IMR-90 (cell line): ENCODE results near the gene GALNT17. TPM values are rescaled to one million over a fixed set of nuclear protein-coding genes. Genes with fewer than 3 reads are reported as not detected.

Source experiments
- ATAC-seq: fragments of 200-7000 bp; cut with Tn5 transposase; 2 replicates; pipeline ENCODE4 v1.9.1; 2020; ENCODE audit warnings: low read depth, mild to moderate bottlenecking, moderate library complexity
- BruUV-seq: library from RNA; stranded (reverse); fragments of 400-500 nt; replicated peaks from 2 replicates; lab custom pipeline; 2021; lab: Mats Ljungman, UMichigan
- CTCF ChIA-PET: fragments of 300-600 bp; formaldehyde crosslinking; extraction: SDS; loops from one replicate; lab custom pipeline; 2021; ENCODE audit warnings: antibody characterized with exemption; lab: Yijun Ruan, JAX
- POLR2A ChIA-PET: fragments of 300-600 bp; sonication (Branson Sonifier 250); formaldehyde crosslinking; loops from one replicate; lab custom pipeline; 2022; ENCODE audit warnings: antibody characterized with exemption; ENCODE audit not compliant: unreplicated experiment; lab: Charles Lee
- DNase-seq: peaks from one replicate; pipeline ENCODE4 v3.0.0; 2013
- H2AFZ ChIP-seq: replicated peaks from 2 replicates; pipeline ENCODE3; 2013; ENCODE audit warnings: low read length, mild to moderate bottlenecking; ENCODE audit not compliant: poor library complexity
- H2AK5ac ChIP-seq: 2 replicates; pipeline ENCODE4 v1.6.1; 2013; ENCODE audit warnings: low read depth, low read length, inconsistent platforms
- H2AK9ac ChIP-seq: replicated peaks from 2 replicates; pipeline ENCODE3; 2013; ENCODE audit warnings: mild to moderate bottlenecking, low read depth, low read length, moderate library complexity; ENCODE audit not compliant: poor library complexity
- H2BK120ac ChIP-seq: 2 replicates; pipeline ENCODE4 v1.6.1; 2013; ENCODE audit warnings: low read depth, low read length, inconsistent platforms
- H2BK15ac ChIP-seq: 3 replicates; pipeline ENCODE4 v1.6.1; 2013; ENCODE audit warnings: low read depth, low read length, inconsistent platforms
- H2BK20ac ChIP-seq: 2 replicates; pipeline ENCODE4 v1.6.1; 2013; ENCODE audit warnings: low read depth, mild to moderate bottlenecking, inconsistent platforms, low read length, moderate library complexity
- H2BK5ac ChIP-seq: 2 replicates; pipeline ENCODE4 v1.6.1; 2013; ENCODE audit warnings: mild to moderate bottlenecking, low read depth, low read length, inconsistent platforms; ENCODE audit not compliant: poor library complexity, severe bottlenecking
- H3K14ac ChIP-seq: replicated peaks from 2 replicates; pipeline ENCODE4 v1.6.1; 2013; ENCODE audit warnings: low read depth, low read length, inconsistent platforms
- H3K18ac ChIP-seq: 2 replicates; pipeline ENCODE4 v1.6.1; 2013; ENCODE audit warnings: low read depth, low read length, control low read depth
- H3K23ac ChIP-seq: 2 replicates; pipeline ENCODE4 v1.6.1; 2013; ENCODE audit warnings: low read depth, low read length, inconsistent platforms
- H3K27ac ChIP-seq: 2 replicates; pipeline ENCODE4 v1.5.1; 2013; ENCODE audit warnings: mild to moderate bottlenecking, control low read depth, low read length; ENCODE audit not compliant: insufficient read depth
- H3K27me3 ChIP-seq: 2 replicates; pipeline ENCODE4 v1.6.1; 2013; ENCODE audit warnings: low read length; ENCODE audit not compliant: control insufficient read depth, insufficient read depth
- H3K36me3 ChIP-seq: 2 replicates; pipeline ENCODE4 v1.6.1; 2013; ENCODE audit warnings: low read length, mixed read lengths; ENCODE audit not compliant: control insufficient read depth, insufficient read depth
- H3K4ac ChIP-seq: 2 replicates; pipeline ENCODE4 v1.6.1; 2013; ENCODE audit warnings: low read depth, low read length, inconsistent platforms
- H3K4me1 ChIP-seq: 2 replicates; pipeline ENCODE4 v1.6.1; 2013; ENCODE audit warnings: low read length, mixed read lengths; ENCODE audit not compliant: control insufficient read depth, insufficient read depth
- H3K4me2 ChIP-seq: 2 replicates; pipeline ENCODE4 v1.6.1; 2013; ENCODE audit warnings: low read depth, mild to moderate bottlenecking, control low read depth, low read length, moderate library complexity
- H3K4me3 ChIP-seq: 2 replicates; pipeline ENCODE4 v1.5.1; 2013; ENCODE audit warnings: low read depth, mild to moderate bottlenecking, control low read depth, low read length, moderate library complexity; ENCODE audit not compliant: insufficient read depth
- H3K56ac ChIP-seq: 2 replicates; pipeline ENCODE4 v1.6.1; 2013; ENCODE audit warnings: low read length, inconsistent platforms; ENCODE audit not compliant: insufficient read depth; ENCODE audit errors: extremely low read depth
- H3K79me1 ChIP-seq, 2 experiments: 2 replicates each; pipeline ENCODE4 v1.6.1; 2013; ENCODE audit warnings: low read length in 2 of 2, inconsistent platforms in 1 of 2, low read depth in 1 of 2
- H3K9ac ChIP-seq: 2 replicates; pipeline ENCODE4 v1.6.1; 2013; ENCODE audit warnings: low read depth, low read length, control low read depth
- H3K9me1 ChIP-seq: 2 replicates; pipeline ENCODE4 v1.6.1; 2013; ENCODE audit warnings: low read length, inconsistent platforms; ENCODE audit not compliant: insufficient read depth
- H3K9me3 ChIP-seq: 2 replicates; pipeline ENCODE4 v1.6.1; 2013; ENCODE audit warnings: low read length; ENCODE audit not compliant: control insufficient read depth, insufficient read depth
- H4K20me1 ChIP-seq: 2 replicates; pipeline ENCODE4 v1.6.1; 2013; ENCODE audit warnings: low read length, inconsistent platforms; ENCODE audit not compliant: insufficient read depth
- H4K5ac ChIP-seq: 2 replicates; pipeline ENCODE4 v1.6.1; 2013; ENCODE audit warnings: mild to moderate bottlenecking, low read depth, low read length, control low read depth
- H4K8ac ChIP-seq, 2 experiments: 2 replicates each; pipeline ENCODE4 v1.6.1; 2013; ENCODE audit warnings: low read depth in 2 of 2, low read length in 2 of 2, control low read depth in 1 of 2, inconsistent platforms in 1 of 2
- H4K91ac ChIP-seq: 2 replicates; pipeline ENCODE4 v1.6.1; 2013; ENCODE audit warnings: low read depth, low read length, inconsistent platforms; ENCODE audit not compliant: insufficient read depth
- MAZ ChIP-seq: IDR thresholded peaks from 2 replicates; pipeline ENCODE4 v1.6.1; 2012; ENCODE audit warnings: low read depth, mild to moderate bottlenecking, low read length, improper control_type of control experiment, moderate library complexity, borderline replicate concordance
- WGBS, 2 experiments: methylation state at CpG; one replicate each; pipeline versions ENCODE4 v1.1.5 to v1.1.7; 2013; ENCODE audit warnings: missing lambda C conversion rate in 2 of 2; ENCODE audit not compliant: insufficient read length in 1 of 2; ENCODE audit errors: extremely low coverage in 2 of 2; 5-methylcytosine and 5-hydroxymethylcytosine counted together
- dilution Hi-C: fragments of 300-500 bp; cut with HindIII; formaldehyde crosslinking; loops from one replicate; pipeline ENCODE4 v1.14.3; 2018; ENCODE audit warnings: low sequenced_read_pairs; ENCODE audit not compliant: unreplicated experiment
- in situ Hi-C: fragments of 300-500 bp; cut with MboI; formaldehyde crosslinking; loops from 3 replicates; pipeline ENCODE4 v1.14.3; 2019; ENCODE audit warnings: low sequenced_read_pairs, inconsistent platforms, mixed read lengths
- intact Hi-C: fragments of 100-400 bp; cut with micrococcal nuclease; formaldehyde crosslinking; loops from 2 replicates; pipeline ENCODE4 v1.10.0; 2022
- polyA plus RNA-seq, 3 experiments: library from polyadenylated mRNA; depleted of rRNA; stranded (reverse); fragments of >200 nt; gene quantifications; 2 replicates each; pipeline ENCODE4 v1.2.3, GENCODE V29; 2012; ENCODE audit warnings: low replicate concordance in 1 of 3
- total RNA-seq: library from RNA; depleted of rRNA; stranded (reverse); fragments of >200 nt; gene quantifications from 2 replicates; pipeline ENCODE4 v1.2.3, GENCODE V29; 2012

Gene GALNT17
- total and polyA plus RNA-seq, 2 of the 4 experiments (the other 2 are of a cell fraction) = not detected

GRCh38 chr7:71235253-71235652 is 103.3 kb downstream of the GALNT17 start:
- peaks cover 28% of the 10 kb centered on the region; the same call in 1 of the 2 replicates for H3K9me3 ChIP-seq
- ChIA-PET POLR2A (no interaction called here), CTCF (no interaction called here)
- no peak overlapping the region for H3K56ac ChIP-seq
- no peak overlapping the region for H3K4me2 ChIP-seq
- H2AK5ac ChIP-seq = no peak overlapping the region
- H3K36me3 ChIP-seq = no peaks in the 10 kb centered on the region
- H2AK9ac ChIP-seq = no peak overlapping the region
- no peaks in the 10 kb centered on the region for H3K27me3 ChIP-seq
- DNase-seq (no peak), ATAC-seq (no peak)
- no peak overlapping the region for H3K23ac ChIP-seq
- H2BK15ac ChIP-seq = no peak overlapping the region
- H2AFZ ChIP-seq = no peak overlapping the region
- no peaks in the 10 kb centered on the region for H3K79me1 ChIP-seq
- in situ Hi-C loops (no loop called here), intact Hi-C loops (no loop called here), dilution Hi-C loops (no loop called here)
- no peak overlapping the region for H3K9ac ChIP-seq
- no peak overlapping the region for H4K91ac ChIP-seq
- no peak overlapping the region for H4K5ac ChIP-seq
- H2BK5ac ChIP-seq = no peak overlapping the region
- H3K18ac ChIP-seq = no peak overlapping the region
- no peak overlapping the region for H4K8ac ChIP-seq
- no peak overlapping the region for H2BK20ac ChIP-seq
- H3K14ac ChIP-seq = no peak overlapping the region
- no peaks in the 10 kb centered on the region for H3K4me1 ChIP-seq
- no peaks in the 10 kb centered on the region for H4K20me1 ChIP-seq
- TF ChIP-seq MAZ = no peak
- no TSS peak for BruUV-seq
- H3K4me3 ChIP-seq = no peak overlapping the region
- no peaks in the 10 kb centered on the region for H3K9me1 ChIP-seq
- no peak overlapping the region for H3K4ac ChIP-seq
- no peak overlapping the region for H2BK120ac ChIP-seq
- H3K27ac ChIP-seq = no peak overlapping the region
- 81% methylated on average over 3 of the region's 10 CpGs; no CpG with 5 or more reads in 1 of the 2 experiments for WGBS, 2 experiments
